ENCODE measurements around the gene IMPDH1. TPM values are rescaled to one million over a fixed set of nuclear protein-coding genes. Genes with fewer than 3 reads are reported as not detected.
A peak's percentile ranks its signal among the peaks of the same experiment; 100 is the strongest.

Gene IMPDH1
- total and polyA plus RNA-seq, 2 donors (not counting 1 experiment from before 2014, with no cell fraction given), result 54.9 to 90.6 TPM

GRCh38 chr7:128427289-128427891 is 17.6 kb upstream of the IMPDH1 start:
- peak; percentile 82 for ATAC-seq (ENCODE audit: low read depth)
- no peaks in the 10 kb centered on the region for H3K36me3 ChIP-seq (replicated peaks in 1 of 2; ENCODE audit: control extremely low read depth in 1 of 2, control insufficient read depth in 1 of 2, extremely low read depth in 1 of 2, insufficient read depth in 2 of 2, low read length in 1 of 2)
- peak; percentile 97 for TF ChIP-seq CTCF (IDR thresholded peaks at IDR 0.05)
- no peak for TF ChIP-seq EZH2 (IDR thresholded peaks at IDR 0.05; ENCODE audit: borderline replicate concordance, insufficient read depth, low read depth, low read length, poor library complexity, severe bottlenecking)
- no peaks in the 10 kb centered on the region for H3K9me3 ChIP-seq (ENCODE audit: control extremely low read depth in 1 of 3, control insufficient read depth in 2 of 3, insufficient read depth in 1 of 3, low read length in 2 of 3)
- Mint-ChIP-seq H3K27me3 (no peaks in the 10 kb centered on the region), H3K9me3 (ENCODE audit: insufficient read depth) (no peaks in the 10 kb centered on the region), H3K27ac (no peak overlapping the region), H3K4me1 (no peaks in the 10 kb centered on the region), H3K4me3 (no peak overlapping the region)
- H3K4me3 ChIP-seq (ENCODE audit: control extremely low read depth in 1 of 5, extremely low read depth in 1 of 5, insufficient read depth in 1 of 5, low read depth in 2 of 5, low read length in 4 of 5), result no peak overlapping the region
- ChIA-PET POLR2A (interaction anchor here (1.0 to 1.9 kb wide), 2 partner anchors 28 to 34 kb away, joined by 5 to 8 read pairs; partner anchors contain the start of gene HILPDA), CTCF (interaction anchor here (0.6 to 12.8 kb wide), 23 partner anchors 12 to 786 kb away, joined by 3 to 541 read pairs (median 5); partner anchors contain the start of genes ATP6V1F, GARIN1A, HILPDA and IMPDH1)
- 45% methylated on average over 4 of the region's 7 CpGs for WGBS (ENCODE audit: insufficient coverage)
- H4K20me1 ChIP-seq (ENCODE audit: control insufficient read depth, insufficient read depth, low read length, poor library complexity, severe bottlenecking), result no peaks in the 10 kb centered on the region
- DNase-seq, result peak; percentile 73
- H2AFZ ChIP-seq (ENCODE audit: insufficient read depth, low read depth, low read length, poor library complexity, severe bottlenecking), result no peak overlapping the region
- H3K79me2 ChIP-seq (ENCODE audit: control insufficient read depth, insufficient read depth, low read length), result no peaks in the 10 kb centered on the region
- no peak overlapping the region for H3K9ac ChIP-seq (ENCODE audit: low read length)
- intact Hi-C loops (cut with micrococcal nuclease), result loop anchor here (1.0 kb wide), 4 partner anchors 17 to 49 kb away; partner anchors contain the start of genes HILPDA and METTL2B
- no peaks in the 10 kb centered on the region for H3K4me1 ChIP-seq (ENCODE audit: control insufficient read depth in 2 of 2, insufficient read depth in 2 of 2, low read length in 2 of 2)
- H3K27me3 ChIP-seq (replicated peaks in 1 of 4; ENCODE audit: control extremely low read depth in 1 of 4, control insufficient read depth in 3 of 4, insufficient read depth in 4 of 4, low read length in 3 of 4), result no peaks in the 10 kb centered on the region
- no peak overlapping the region for H3K27ac ChIP-seq (ENCODE audit: low read length in 2 of 2)
- H3K4me2 ChIP-seq (replicated peaks; ENCODE audit: low read depth, low read length, poor library complexity, severe bottlenecking), result no peak overlapping the region

GRCh38 chr7:128425850-128426249 is 16.1 kb upstream of the IMPDH1 start:
- CTCF ChIA-PET, result interaction anchor here (0.6 to 12.8 kb wide), 13 partner anchors 14 to 793 kb away, joined by 3 to 541 read pairs (median 12); partner anchors contain the start of genes HILPDA, IMPDH1 and RBM28
- Histone ChIP-seq H2AFZ (ENCODE audit: insufficient read depth, low read depth, low read length, poor library complexity, severe bottlenecking) (no peak overlapping the region), H3K79me2 (ENCODE audit: control insufficient read depth, insufficient read depth, low read length) (no peaks in the 10 kb centered on the region), H3K4me2 (replicated peaks; ENCODE audit: low read depth, low read length, poor library complexity, severe bottlenecking) (no peak overlapping the region), H3K9ac (ENCODE audit: low read length) (no peak overlapping the region), H3K4me3 (ENCODE audit: control extremely low read depth in 1 of 5, extremely low read depth in 1 of 5, insufficient read depth in 1 of 5, low read depth in 2 of 5, low read length in 4 of 5) (no peak overlapping the region), H3K9me3 (ENCODE audit: control extremely low read depth in 1 of 3, control insufficient read depth in 2 of 3, insufficient read depth in 1 of 3, low read length in 2 of 3) (no peaks in the 10 kb centered on the region), H3K36me3 (replicated peaks in 1 of 2; ENCODE audit: control extremely low read depth in 1 of 2, control insufficient read depth in 1 of 2, extremely low read depth in 1 of 2, insufficient read depth in 2 of 2, low read length in 1 of 2) (no peaks in the 10 kb centered on the region), H3K27ac (ENCODE audit: low read length in 2 of 2) (no peak overlapping the region), H3K4me1 (ENCODE audit: control insufficient read depth in 2 of 2, insufficient read depth in 2 of 2, low read length in 2 of 2) (no peaks in the 10 kb centered on the region), H3K27me3 (replicated peaks in 1 of 4; ENCODE audit: control extremely low read depth in 1 of 4, control insufficient read depth in 3 of 4, insufficient read depth in 4 of 4, low read length in 3 of 4) (no peaks in the 10 kb centered on the region), H4K20me1 (ENCODE audit: control insufficient read depth, insufficient read depth, low read length, poor library complexity, severe bottlenecking) (no peaks in the 10 kb centered on the region)
- Mint-ChIP-seq H3K27me3 (no peaks in the 10 kb centered on the region), H3K4me3 (no peak overlapping the region), H3K9me3 (ENCODE audit: insufficient read depth) (no peaks in the 10 kb centered on the region), H3K4me1 (no peaks in the 10 kb centered on the region), H3K27ac (no peak overlapping the region)
- WGBS (ENCODE audit: insufficient coverage), result 61% methylated on average over 3 of the region's 4 CpGs
- TF ChIP-seq CTCF (IDR thresholded peaks at IDR 0.05) (peak; percentile 76), EZH2 (IDR thresholded peaks at IDR 0.05; ENCODE audit: borderline replicate concordance, insufficient read depth, low read depth, low read length, poor library complexity, severe bottlenecking) (no peak)
- DNase-seq (peak; percentile 71), ATAC-seq (ENCODE audit: low read depth) (peak; percentile 69)
- intact Hi-C loops (cut with micrococcal nuclease), result loop anchor here (1.0 kb wide), 1 partner anchor 28 kb away; no protein-coding TSS in a partner anchor
- POLR2A ChIA-PET, result no interaction called here

Data from B cell (primary cell).